Activated T-helper 17 cell treated with anti-CD3 and anti-CD28 coated beads, Interleukin-2, amount 50 U/mL, for 72 hours (primary cell): ENCODE results near the gene CCDC88C. TPM values are rescaled to one million over a fixed set of nuclear protein-coding genes. Genes with fewer than 3 reads are reported as not detected.

Experiments used
- ATAC-seq: fragments of 150-1000 bp; cut with Tn5 transposase; replicated peaks from 2 replicates; pipeline ENCODE4 v1.10.0; 2021; ENCODE audit warnings: mild to moderate bottlenecking, moderate library complexity
- H3K27ac Mint-ChIP-seq: one replicate; pipeline ENCODE4 v1.8.0; 2022; ENCODE audit warnings: mixed read lengths
- H3K27me3 Mint-ChIP-seq: one replicate; pipeline ENCODE4 v1.8.0; 2022; ENCODE audit warnings: mixed read lengths
- H3K36me3 Mint-ChIP-seq: one replicate; pipeline ENCODE4 v1.8.0; 2022; ENCODE audit warnings: low read depth, mild to moderate bottlenecking, mixed read lengths
- H3K4me1 Mint-ChIP-seq: one replicate; pipeline ENCODE4 v1.8.0; 2022; ENCODE audit warnings: mixed read lengths
- H3K4me3 Mint-ChIP-seq: one replicate; pipeline ENCODE4 v1.8.0; 2022; ENCODE audit warnings: mild to moderate bottlenecking, mixed read lengths
- H3K9me3 Mint-ChIP-seq: one replicate; pipeline ENCODE4 v1.8.0; 2022; ENCODE audit warnings: mixed read lengths
- total RNA-seq, 2 donors: library from RNA; stranded (reverse); gene quantifications; one replicate each; pipeline ENCODE4 v1.2.3, GENCODE V29; 2022

CCDC88C gene
- total RNA-seq, 2 donors from 2014 or later, result 143 to 172 TPM

DNA sequence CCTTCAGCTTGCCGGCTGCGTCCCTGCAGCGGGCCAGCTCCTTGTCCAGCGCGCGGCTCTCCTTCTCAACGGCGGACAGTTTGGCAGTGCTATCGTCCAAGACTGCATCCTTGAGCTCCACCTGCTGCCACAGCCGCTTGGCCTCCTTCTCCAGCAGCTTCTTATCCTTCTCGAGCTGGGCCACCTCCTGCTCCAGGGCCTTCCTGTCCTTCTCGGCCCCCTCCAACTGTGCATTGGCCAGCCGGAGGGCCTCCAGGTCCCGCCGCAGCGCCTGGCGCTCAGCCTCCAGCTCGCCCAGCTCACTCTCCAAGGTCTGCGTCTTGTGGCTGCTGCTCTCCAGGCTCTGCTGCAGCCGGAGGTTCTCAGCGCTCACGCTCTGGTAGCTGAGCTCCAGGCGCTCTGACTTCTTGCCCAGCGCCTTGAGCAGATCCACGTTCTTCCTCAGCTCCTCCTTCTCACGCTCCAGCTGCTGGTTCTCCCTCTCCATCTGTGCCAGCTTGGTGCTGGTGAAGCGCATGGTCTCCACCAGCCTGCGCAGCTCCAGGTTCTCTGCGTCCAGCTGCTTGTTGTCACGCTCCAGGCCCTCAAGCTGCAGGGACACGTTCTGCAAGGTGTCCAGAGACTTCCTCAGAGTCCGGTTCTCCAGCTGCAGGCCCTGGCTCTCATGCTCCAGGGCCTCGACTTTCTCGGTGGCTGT lies 104.3 kb downstream of the CCDC88C start:
- H3K27ac Mint-ChIP-seq, result peak overlapping the region; percentile 84
- peaks cover 100% of the 10 kb centered on the region for H3K36me3 Mint-ChIP-seq
- peaks cover 63% of the 10 kb centered on the region for H3K4me1 Mint-ChIP-seq
- no peaks in the 10 kb centered on the region for H3K9me3 Mint-ChIP-seq
- H3K4me3 Mint-ChIP-seq, result peak overlapping the region; percentile 87
- H3K27me3 Mint-ChIP-seq, result no peaks in the 10 kb centered on the region
- no peak for ATAC-seq

DNA sequence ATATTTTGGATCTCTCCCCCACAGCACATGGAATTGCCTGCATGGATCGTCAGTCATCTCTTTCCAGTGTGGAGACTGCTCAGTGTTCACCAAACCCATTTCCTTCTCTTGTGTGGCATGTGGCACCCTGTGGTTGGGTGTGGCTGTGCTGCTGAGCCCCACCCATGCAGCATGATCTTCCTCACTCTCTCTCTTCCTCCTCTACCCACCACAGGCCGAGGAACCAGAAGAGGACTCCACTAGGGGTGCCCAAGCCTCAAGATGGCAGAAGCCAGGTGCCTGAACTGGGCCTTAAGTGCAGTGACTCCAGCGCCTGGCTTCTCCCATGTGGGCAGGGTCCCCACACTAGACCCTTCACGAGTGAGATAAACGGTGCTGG lies 106.3 kb downstream of the CCDC88C start:
- Mint-ChIP-seq H3K9me3 (no peaks in the 10 kb centered on the region), H3K36me3 (peaks cover 100% of the 10 kb centered on the region), H3K4me3 (peak overlapping the region; percentile 87), H3K4me1 (peaks cover 49% of the 10 kb centered on the region), H3K27me3 (no peaks in the 10 kb centered on the region), H3K27ac (peak overlapping the region; percentile 83)
- ATAC-seq, result peak; percentile 76

DNA sequence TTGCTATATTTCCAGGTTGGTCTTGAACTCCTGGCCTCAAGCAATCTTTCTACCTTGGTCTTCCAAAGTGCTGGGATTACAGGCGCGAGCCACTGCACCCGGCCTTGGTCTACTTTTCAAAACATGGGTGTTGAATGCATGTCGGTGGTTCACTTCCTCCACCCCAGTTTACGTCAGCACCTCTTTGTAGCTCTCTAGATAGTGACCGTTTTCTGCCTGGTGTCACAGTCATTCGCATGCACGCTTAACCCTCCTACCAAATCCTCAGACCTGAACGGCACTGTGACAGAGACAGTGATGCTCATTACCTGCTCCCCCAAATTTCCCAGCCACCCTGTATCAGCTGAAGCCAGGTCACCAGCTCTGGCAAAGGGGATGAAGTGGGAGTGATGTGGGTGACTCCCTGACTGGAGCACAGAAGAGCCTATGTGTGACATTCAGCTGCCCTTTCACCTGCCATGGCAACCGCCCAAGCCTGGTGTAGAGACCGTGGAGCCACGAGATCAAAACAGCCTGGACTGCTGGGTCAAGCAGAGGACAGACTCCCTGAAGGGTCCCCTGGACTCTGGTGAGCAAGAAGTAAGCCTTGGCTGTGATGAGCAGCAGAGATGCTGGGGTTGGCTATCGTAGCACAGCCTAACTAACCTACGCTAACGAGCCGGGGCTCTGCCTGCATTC lies 106.9 kb downstream of the CCDC88C start:
- H3K4me1 Mint-ChIP-seq, result peaks cover 44% of the 10 kb centered on the region
- no peaks in the 10 kb centered on the region for H3K9me3 Mint-ChIP-seq
- H3K36me3 Mint-ChIP-seq, result peaks cover 100% of the 10 kb centered on the region
- H3K4me3 Mint-ChIP-seq, result peak overlapping the region; percentile 87
- no peaks in the 10 kb centered on the region for H3K27me3 Mint-ChIP-seq
- H3K27ac Mint-ChIP-seq, result peak overlapping the region; percentile 83
- ATAC-seq, result peak; percentile 83

DNA sequence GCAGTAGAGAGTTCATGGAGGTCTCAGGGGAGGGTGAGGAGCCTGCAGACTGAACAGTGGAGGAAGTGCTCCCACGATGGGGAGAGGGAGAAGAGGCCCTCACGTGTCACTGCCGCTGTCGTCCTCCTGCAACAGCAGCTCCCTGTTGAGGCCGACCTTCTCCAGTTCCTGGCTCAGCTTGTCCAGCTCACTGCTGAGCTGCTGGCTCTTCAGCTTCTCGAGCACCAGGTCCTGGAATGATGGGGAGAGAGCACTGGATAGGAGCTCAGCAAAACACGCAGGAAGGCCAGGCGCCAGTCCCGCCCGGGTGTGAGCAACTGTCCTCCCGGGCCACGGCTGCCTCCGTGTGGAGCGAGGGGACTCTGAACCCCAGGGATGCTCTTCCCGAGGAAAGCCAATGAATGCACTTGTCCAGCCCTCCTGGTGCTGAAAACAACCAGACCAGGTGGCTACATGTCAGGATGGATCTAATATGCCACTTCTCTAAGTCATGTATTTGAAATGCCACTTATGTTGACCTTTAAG lies 107.8 kb downstream of the CCDC88C start:
- H3K27ac Mint-ChIP-seq, result peak overlapping the region; percentile 83
- H3K9me3 Mint-ChIP-seq, result no peaks in the 10 kb centered on the region
- peaks cover 38% of the 10 kb centered on the region for H3K4me1 Mint-ChIP-seq
- peak overlapping the region; percentile 87 for H3K4me3 Mint-ChIP-seq
- H3K36me3 Mint-ChIP-seq, result peaks cover 100% of the 10 kb centered on the region
- H3K27me3 Mint-ChIP-seq, result no peaks in the 10 kb centered on the region
- ATAC-seq, result no peak

DNA sequence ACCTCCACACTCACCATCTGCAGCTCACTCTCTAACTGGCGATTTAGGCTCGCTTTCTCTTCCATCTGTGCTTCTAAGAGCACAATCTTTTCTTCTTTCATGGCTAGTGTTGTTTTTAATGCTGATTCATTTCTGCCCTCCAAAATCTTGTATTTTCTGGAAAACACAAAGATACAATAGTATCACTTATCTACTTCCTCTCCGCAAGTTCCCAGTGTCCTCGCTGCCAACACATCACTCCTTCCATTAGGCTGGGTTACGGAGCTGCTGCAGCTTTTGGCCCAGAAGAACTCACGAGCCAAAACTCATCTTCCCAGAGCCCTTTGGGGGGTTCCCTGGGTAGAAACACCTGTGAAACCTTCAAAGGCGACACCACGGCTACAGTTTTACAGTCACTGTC lies 109.3 kb downstream of the CCDC88C start:
- H3K9me3 Mint-ChIP-seq, result no peaks in the 10 kb centered on the region
- no peak for ATAC-seq
- H3K27ac Mint-ChIP-seq, result peak overlapping the region; percentile 55
- no peak overlapping the region for H3K4me3 Mint-ChIP-seq
- no peaks in the 10 kb centered on the region for H3K27me3 Mint-ChIP-seq
- peaks cover 100% of the 10 kb centered on the region for H3K36me3 Mint-ChIP-seq
- H3K4me1 Mint-ChIP-seq, result peaks cover 24% of the 10 kb centered on the region

DNA sequence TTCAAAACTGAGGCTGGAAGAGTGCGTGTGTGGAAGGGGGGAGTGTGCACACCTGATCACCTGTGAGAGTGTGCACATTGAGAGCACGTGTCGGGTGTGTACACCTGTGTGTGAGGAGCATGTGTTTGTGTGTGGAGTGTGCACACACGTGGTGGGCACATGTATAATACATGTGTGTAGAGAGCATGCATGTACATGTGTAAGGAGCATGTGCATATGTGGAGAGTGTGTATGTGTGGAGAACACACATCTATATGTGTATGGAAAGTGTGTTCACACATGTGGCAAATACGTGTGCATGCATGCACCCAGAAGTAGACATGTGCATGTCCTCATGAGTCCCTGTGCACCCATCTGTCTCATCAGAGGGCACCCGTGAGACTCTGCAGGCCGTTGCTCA lies 110.0 kb downstream of the CCDC88C start:
- no peak for ATAC-seq
- H3K36me3 Mint-ChIP-seq, result peaks cover 100% of the 10 kb centered on the region
- H3K27me3 Mint-ChIP-seq, result no peaks in the 10 kb centered on the region
- H3K9me3 Mint-ChIP-seq, result no peaks in the 10 kb centered on the region
- H3K4me1 Mint-ChIP-seq, result peaks cover 19% of the 10 kb centered on the region
- H3K27ac Mint-ChIP-seq, result peak overlapping the region; percentile 25
- no peak overlapping the region for H3K4me3 Mint-ChIP-seq

DNA sequence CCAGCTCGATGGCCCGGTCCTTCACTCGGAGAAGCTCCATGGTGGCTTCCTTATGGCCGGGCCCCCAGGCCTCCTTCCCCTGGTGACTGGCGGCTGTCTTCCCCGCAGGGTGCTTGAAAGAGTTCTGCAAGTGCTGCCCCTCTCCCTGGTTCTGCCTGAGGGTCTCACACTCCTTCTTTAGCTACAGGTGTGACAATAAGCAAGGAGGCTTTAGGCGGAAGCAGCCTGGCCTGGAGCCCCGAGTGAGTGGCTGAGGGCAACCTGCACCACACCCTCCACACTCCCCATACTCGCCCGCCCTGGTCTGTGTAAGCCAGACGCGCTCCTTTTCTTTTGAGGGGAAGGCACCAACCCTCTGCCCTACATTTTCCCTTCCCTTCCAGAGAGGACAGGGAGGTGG lies 110.6 kb downstream of the CCDC88C start:
- H3K4me3 Mint-ChIP-seq, result no peak overlapping the region
- H3K27me3 Mint-ChIP-seq, result no peaks in the 10 kb centered on the region
- peaks cover 100% of the 10 kb centered on the region for H3K36me3 Mint-ChIP-seq
- no peak for ATAC-seq
- no peaks in the 10 kb centered on the region for H3K9me3 Mint-ChIP-seq
- H3K4me1 Mint-ChIP-seq, result peaks cover 25% of the 10 kb centered on the region
- H3K27ac Mint-ChIP-seq, result peak overlapping the region; percentile 25

DNA sequence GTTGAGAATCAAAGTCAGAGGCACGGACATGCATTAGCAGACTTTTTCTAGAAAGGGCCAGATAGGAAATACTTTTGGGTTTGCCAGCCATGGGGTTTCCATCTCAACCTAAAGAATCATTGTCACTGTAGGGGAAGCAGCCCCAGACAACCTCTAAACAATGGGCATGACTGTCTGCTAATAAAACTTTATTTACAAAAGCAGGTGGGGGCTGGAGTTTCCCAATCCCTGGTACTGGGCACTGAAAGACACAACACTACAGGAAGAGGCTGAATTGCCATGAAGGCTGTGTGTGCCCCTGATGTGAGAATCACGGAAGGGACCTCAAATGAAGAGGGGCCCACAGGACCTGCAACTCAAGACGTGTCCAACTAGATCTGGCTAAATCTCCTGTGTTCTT lies 111.1 kb downstream of the CCDC88C start:
- peaks cover 100% of the 10 kb centered on the region for H3K36me3 Mint-ChIP-seq
- peak overlapping the region; percentile 25 for H3K27ac Mint-ChIP-seq
- no peak for ATAC-seq
- H3K9me3 Mint-ChIP-seq, result no peaks in the 10 kb centered on the region
- peaks cover 30% of the 10 kb centered on the region for H3K4me1 Mint-ChIP-seq
- no peak overlapping the region for H3K4me3 Mint-ChIP-seq
- no peaks in the 10 kb centered on the region for H3K27me3 Mint-ChIP-seq

DNA sequence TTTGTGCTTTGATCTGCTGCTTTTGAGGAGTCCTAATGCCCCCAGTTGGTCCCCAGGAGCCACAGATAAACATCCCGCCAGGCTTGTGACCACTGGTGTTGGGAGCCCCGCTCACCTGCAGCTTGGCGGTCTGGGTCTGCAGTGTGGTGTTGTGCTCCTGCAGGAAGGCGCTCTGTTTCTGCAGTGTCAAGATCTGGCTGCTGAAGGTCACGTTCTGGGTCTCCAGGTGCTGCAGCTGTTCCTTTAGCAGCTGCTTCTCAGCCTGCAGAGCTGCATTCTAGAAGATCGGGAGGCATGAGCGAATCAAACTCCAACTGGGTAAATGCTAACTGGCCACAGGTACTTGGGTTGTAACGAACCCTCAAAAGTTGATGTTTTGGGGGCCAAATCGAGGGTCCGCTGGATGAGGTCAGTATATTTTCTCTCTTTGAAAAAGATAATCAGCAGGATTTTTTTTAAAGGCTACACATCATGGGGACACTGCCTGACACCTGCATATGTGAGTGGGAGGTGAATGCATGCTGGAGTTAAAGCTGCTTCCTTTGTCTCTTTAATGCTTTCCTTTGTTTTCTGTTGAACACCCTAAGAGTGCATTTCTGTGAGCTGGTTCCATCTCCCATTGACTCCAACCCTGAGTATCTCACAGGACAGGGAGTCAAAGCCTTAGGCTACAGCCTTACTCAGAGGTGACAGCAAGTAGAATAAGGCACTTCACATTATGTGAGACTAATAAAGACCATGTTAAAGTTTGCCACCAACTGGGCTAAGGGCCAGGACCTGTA lies 111.8 kb downstream of the CCDC88C start:
- H3K9me3 Mint-ChIP-seq, result no peaks in the 10 kb centered on the region
- H3K27ac Mint-ChIP-seq, result peak overlapping the region; percentile 96
- H3K4me3 Mint-ChIP-seq, result no peak overlapping the region
- H3K36me3 Mint-ChIP-seq, result peaks cover 100% of the 10 kb centered on the region
- H3K27me3 Mint-ChIP-seq, result no peaks in the 10 kb centered on the region
- H3K4me1 Mint-ChIP-seq, result peaks cover 30% of the 10 kb centered on the region
- ATAC-seq, result no peak

DNA sequence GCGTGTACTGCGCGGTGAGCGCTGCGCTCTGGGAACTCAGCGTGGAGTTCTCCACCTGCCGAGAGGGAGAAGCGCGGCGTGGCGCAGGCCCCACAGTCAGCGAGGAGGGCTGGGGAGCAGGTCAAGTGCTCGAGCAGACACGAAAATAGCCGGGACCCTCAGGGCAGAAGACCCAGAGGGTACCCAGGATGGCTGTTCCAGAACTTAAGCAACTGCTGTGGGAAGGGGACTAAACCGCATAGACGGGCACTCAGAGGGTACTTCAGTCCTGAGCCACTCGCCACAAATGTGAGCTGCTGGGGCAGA lies 113.7 kb downstream of the CCDC88C start:
- Mint-ChIP-seq H3K36me3 (peaks cover 100% of the 10 kb centered on the region), H3K4me1 (peaks cover 42% of the 10 kb centered on the region), H3K27ac (peak overlapping the region; percentile 96), H3K27me3 (no peaks in the 10 kb centered on the region), H3K9me3 (no peaks in the 10 kb centered on the region), H3K4me3 (peak overlapping the region; percentile 78)
- no peak for ATAC-seq

DNA sequence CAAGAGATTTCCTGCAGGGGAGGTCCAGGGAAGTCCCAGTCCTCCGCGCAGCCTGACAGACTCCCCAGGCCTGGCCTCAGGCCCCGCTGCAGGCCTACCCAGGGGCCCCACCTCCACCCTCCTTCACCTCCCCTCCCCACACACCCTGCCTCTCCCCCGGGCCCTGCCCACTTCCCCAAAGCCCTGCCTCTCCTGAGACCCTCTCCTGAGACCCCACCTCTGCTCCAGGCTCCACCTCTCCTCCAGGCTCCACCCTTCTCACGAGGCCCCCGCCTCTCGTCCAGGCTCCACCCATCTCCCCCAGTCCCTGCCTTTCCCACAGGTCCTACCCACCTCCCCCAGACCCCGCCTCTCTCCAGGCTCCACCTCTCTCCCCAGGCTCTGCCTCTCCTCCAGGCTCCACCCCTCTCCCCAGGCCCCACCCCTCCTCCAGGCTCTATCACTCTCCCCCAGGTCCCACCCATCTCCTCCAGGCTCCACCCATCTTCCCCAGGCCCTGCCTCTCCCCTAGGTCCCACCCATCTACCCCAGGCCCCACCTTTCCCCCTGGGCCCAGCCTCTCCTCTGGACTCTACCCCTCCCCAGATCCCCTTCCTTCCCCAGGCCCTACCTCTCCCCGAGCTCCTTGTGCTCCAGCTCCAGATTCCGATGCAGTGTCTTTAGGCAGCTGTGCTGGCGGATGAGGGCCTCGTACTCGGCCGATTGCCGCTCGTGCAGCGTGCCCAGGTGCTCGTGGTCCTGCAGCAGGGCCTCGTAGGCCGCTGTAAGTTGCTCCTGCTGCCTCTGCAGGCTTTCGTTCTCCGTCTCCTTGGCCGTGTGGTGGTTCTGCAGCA lies 114.3 kb downstream of the CCDC88C start:
- Mint-ChIP-seq H3K27ac (peak overlapping the region; percentile 96), H3K9me3 (no peaks in the 10 kb centered on the region), H3K36me3 (peaks cover 100% of the 10 kb centered on the region), H3K4me1 (peaks cover 45% of the 10 kb centered on the region), H3K27me3 (no peaks in the 10 kb centered on the region), H3K4me3 (peak overlapping the region; percentile 78)
- ATAC-seq, result peak; percentile 73

DNA sequence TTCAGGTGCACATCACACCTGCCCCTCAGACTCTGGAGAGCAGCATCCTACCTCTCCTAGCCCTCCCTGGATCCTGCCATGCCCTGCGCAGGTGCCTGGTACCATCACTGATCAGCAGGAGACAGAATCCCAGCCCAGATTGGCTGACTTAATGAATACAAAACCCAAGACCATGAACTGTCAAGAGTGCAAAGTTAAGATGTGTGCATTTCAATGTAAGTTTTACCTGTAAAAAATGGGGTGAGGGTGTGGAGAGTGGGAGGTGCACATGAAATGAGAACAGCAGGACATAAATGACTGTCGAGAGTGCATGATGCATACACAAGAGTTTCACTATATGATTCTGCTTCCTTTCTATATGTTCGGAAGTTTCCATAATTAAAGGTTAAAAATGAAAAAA lies 115.2 kb downstream of the CCDC88C start:
- Mint-ChIP-seq H3K27ac (peak overlapping the region; percentile 96), H3K9me3 (no peaks in the 10 kb centered on the region), H3K4me3 (peak overlapping the region; percentile 78), H3K4me1 (peaks cover 42% of the 10 kb centered on the region), H3K27me3 (no peaks in the 10 kb centered on the region), H3K36me3 (peaks cover 100% of the 10 kb centered on the region)
- peak; percentile 65 for ATAC-seq

DNA sequence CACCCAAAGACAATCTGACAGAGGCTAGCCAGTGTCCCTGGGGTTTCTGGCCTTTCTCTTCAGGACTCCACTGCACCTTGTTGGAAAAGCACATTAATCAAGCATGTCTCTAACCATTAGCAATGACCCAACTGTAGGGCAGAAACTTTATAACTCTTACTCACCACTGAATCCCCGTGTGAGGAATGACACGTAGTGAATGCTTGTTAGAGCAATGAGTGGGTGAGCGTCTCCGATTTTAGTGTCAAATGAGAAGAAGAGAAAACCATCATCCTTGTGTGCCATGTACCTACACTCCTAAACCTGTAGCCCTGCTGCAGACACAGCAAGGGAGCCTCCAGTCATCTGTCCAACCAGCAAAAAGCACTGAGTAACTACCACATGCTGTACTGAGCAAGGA lies 116.7 kb downstream of the CCDC88C start:
- Mint-ChIP-seq H3K27me3 (no peaks in the 10 kb centered on the region), H3K4me1 (peaks cover 40% of the 10 kb centered on the region), H3K4me3 (peak overlapping the region; percentile 78), H3K27ac (peak overlapping the region; percentile 96), H3K9me3 (no peaks in the 10 kb centered on the region), H3K36me3 (peaks cover 100% of the 10 kb centered on the region)
- peak; percentile 20 for ATAC-seq

DNA sequence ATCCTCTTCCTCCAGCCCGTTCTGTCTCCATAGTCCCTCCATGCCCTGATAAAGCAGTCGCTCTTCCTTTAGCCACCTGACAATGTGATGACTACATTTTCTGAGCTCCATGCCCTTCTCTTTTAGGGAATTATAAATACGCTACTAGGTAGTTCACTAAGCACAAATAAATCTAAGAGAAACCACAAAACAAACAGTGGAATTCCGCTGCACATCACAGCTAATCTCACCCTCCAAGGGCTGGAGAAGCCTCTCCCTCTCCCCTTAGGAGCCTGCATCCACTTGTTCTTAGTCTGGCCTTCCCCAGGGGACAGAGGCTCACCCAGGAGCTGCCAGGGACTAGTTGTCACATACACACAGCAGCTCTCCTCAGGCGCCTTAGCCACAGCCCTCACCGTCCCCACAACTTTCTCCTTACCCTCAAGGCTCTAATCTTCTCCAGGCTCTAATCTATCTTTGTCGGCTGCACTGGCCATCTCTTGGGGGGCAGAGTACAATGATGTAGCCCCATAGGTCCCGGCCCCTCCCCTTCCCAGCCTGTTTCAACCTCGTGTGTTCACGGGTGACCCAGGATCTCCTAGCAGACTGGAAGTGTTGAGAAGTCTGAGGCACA lies 117.2 kb downstream of the CCDC88C start:
- H3K9me3 Mint-ChIP-seq, result no peaks in the 10 kb centered on the region
- ATAC-seq, result no peak
- H3K4me3 Mint-ChIP-seq, result peak overlapping the region; percentile 78
- H3K4me1 Mint-ChIP-seq, result peaks cover 40% of the 10 kb centered on the region
- H3K27me3 Mint-ChIP-seq, result no peaks in the 10 kb centered on the region
- H3K27ac Mint-ChIP-seq, result peak overlapping the region; percentile 96
- H3K36me3 Mint-ChIP-seq, result peaks cover 100% of the 10 kb centered on the region
